ENCODE measurements around the gene BAAT.

Gene BAAT

DNA sequence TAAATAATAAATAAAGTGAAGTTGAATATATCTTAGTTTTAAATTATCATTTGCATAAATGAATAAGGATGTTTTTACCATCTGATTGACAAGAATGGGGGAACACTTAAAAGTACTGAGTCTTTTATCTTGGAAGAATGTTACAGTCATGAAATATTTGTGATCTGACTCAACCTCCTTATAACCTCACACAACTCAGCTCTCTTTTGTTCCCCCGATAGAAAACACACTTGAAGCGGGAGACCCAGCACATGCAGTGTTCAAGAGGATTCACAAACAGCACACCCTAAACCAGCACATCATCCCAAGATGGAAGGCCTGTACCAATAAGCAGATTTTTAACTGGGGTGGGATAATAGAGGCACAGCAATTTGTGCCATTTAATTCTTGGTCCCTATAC lies 15.5 kb downstream of the BAAT start:
- no peak overlapping the region for H3K27ac ChIP-seq
- CTCF ChIA-PET: interaction anchor here (0.7 to 0.9 kb wide), 2 partner anchors 99 to 275 kb away, joined by 3 to 5 read pairs; no protein-coding TSS in a partner anchor
- POLR2A ChIA-PET (ENCODE audit: low non-redundant PET): no interaction called here
- no peak for DNase-seq (ENCODE audit: low spot score)
- TF ChIP-seq, protein P1, sequence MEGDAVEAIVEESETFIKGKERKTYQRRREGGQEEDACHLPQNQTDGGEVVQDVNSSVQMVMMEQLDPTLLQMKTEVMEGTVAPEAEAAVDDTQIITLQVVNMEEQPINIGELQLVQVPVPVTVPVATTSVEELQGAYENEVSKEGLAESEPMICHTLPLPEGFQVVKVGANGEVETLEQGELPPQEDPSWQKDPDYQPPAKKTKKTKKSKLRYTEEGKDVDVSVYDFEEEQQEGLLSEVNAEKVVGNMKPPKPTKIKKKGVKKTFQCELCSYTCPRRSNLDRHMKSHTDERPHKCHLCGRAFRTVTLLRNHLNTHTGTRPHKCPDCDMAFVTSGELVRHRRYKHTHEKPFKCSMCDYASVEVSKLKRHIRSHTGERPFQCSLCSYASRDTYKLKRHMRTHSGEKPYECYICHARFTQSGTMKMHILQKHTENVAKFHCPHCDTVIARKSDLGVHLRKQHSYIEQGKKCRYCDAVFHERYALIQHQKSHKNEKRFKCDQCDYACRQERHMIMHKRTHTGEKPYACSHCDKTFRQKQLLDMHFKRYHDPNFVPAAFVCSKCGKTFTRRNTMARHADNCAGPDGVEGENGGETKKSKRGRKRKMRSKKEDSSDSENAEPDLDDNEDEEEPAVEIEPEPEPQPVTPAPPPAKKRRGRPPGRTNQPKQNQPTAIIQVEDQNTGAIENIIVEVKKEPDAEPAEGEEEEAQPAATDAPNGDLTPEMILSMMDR (conservative IDR thresholded peaks at IDR 0.05; ENCODE audit: low read depth): no peak

DNA sequence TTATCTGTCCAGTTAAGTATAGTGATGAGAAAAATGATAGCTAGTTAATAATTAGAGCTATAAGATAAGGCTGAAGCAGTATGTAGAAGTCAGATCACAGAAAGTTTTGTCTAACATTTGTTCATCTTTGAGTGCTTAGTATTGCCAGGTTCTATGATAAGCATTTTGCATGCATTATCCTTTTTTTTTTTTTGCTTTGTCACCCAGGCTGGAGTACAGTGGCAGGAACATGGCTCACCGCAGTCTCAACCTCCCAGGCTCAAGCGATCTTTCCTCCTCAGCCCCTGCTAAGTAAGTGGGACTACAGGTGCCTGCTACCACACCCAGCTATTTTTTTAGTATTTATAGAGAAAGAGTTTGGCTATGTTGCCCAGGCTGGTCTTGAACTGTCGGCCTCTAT lies 17.5 kb downstream of the BAAT start:
- ChIA-PET POLR2A (ENCODE audit: low non-redundant PET) (no interaction called here), CTCF (interaction anchor here (0.6 kb wide), 1 partner anchor 121 kb away, joined by 7 read pairs; no protein-coding TSS in a partner anchor)
- H3K27ac ChIP-seq: no peak overlapping the region
- no peak for DNase-seq (ENCODE audit: low spot score)
- TF ChIP-seq, protein P1 (conservative IDR thresholded peaks at IDR 0.05; ENCODE audit: low read depth): no peak

DNA sequence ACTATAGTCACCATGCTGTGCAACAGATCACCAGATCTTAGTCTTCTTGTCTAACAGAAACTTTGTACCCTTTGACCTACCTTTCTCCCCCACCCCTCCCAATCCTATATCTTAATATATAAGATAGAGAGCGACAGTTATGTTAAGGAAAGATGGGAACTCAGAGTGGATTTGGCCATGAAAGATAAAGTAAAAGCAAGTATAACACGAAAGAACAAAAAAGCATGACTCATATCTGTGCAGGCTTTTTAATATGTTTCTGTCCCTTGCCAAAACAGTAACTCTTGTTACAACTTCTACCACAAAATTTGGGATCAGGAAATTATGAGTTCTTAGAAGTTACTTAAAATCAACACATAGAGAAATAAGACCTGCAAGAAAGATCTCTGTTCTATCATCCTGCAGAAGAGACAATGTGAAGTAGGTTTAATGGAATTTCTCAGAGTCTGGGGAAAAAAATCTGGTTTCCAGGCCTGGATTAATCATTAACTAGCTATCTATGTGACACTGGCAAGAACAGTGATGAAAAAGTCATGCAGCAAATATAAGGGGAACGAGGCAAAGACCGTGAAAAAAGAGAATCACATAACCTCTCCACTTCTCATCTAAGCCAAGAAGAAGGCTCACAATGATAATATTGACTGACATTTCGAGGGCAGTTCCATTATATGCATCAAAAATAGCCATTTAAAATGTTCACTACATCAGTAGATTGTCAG lies 18.6 kb downstream of the BAAT start:
- TF ChIP-seq, protein P1 (conservative IDR thresholded peaks at IDR 0.05; ENCODE audit: low read depth): no peak
- CTCF ChIA-PET: no interaction called here
- POLR2A ChIA-PET (ENCODE audit: low non-redundant PET): no interaction called here
- H3K27ac ChIP-seq: no peak overlapping the region
- no peak for DNase-seq (ENCODE audit: low spot score)

DNA sequence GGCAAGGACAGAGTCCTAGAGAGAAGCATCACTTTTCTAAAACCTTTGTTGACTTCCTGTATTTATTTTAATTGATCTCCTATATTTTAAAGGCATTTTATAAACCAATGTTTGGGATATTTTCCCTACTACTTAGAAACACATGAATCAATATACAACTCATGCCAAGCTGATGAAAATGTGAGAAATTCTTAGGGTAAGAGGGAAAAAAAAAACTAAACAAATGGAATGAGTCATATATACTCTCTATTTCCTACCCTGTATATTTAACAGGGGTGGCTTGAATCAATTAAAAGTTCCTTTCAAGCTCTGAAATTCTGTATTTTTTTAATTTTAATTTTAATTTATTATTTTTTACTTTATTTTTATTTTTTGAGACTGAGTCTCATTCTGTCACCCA lies 19.6 kb downstream of the BAAT start:
- no peak overlapping the region for H3K27ac ChIP-seq
- CTCF ChIA-PET: no interaction called here
- TF ChIP-seq, protein P1 (conservative IDR thresholded peaks at IDR 0.05; ENCODE audit: low read depth): no peak
- DNase-seq (ENCODE audit: low spot score): no peak
- POLR2A ChIA-PET (ENCODE audit: low non-redundant PET): no interaction called here

DNA sequence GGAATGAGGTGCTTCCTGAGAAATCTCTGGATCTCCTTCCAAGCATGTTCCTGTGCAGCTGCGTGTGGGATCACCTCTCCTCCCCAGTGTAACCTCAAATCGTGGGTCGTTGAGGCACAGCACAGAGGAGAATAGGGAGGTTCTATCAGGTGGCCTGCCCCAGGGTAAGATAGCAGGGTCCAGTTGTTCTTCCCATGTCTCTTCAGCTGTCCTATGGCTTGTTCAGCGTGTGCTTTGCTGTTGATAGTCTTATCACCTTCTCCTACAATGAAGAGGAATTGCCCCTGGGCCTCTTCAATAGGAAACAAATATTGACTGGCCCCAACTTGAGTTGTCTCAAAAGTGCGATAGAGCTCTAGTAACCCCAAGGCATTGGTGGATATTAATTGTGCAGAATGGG lies 22.4 kb downstream of the BAAT start:
- H3K27ac ChIP-seq: no peak overlapping the region
- POLR2A ChIA-PET (ENCODE audit: low non-redundant PET): no interaction called here
- DNase-seq (ENCODE audit: low spot score): no peak
- CTCF ChIA-PET: no interaction called here
- TF ChIP-seq, protein P1 (conservative IDR thresholded peaks at IDR 0.05; ENCODE audit: low read depth): no peak

DNA sequence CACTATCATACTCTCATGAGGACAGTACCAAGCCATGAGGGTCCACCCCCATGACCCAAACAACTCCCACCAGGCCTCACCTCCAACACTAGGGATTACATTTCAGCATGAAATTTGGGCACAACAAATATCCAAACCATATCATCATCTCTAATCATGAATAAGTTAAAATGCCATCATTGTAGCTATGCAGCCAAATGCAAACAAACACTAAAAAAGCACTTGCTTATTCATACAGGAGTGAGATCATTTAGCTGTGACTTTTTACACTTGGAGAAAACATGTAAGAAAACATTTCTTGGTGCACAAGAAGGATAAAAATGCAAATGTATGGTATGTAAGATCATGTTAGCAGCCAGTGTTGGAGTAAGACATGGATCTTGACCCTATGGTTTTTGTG lies 24.2 kb downstream of the BAAT start:
- TF ChIP-seq, protein P1 (conservative IDR thresholded peaks at IDR 0.05; ENCODE audit: low read depth): no peak
- CTCF ChIA-PET: no interaction called here
- POLR2A ChIA-PET (ENCODE audit: low non-redundant PET): no interaction called here
- H3K27ac ChIP-seq: no peak overlapping the region
- DNase-seq (ENCODE audit: low spot score): no peak
